ENCODE measurements around the gene ZNF394. TPM values are rescaled to one million over a fixed set of nuclear protein-coding genes. Genes with fewer than 3 reads are reported as not detected.
A peak's percentile ranks its signal among the peaks of the same experiment; 100 is the strongest.
"Not testable (repeated sequence)": the region's sequence is repeated elsewhere in the genome, so short reads cannot be mapped to it uniquely, and the experiment has no call there.

ZNF394 gene
- total RNA-seq, 2 donors from 2014 or later, result 28.2 to 36.5 TPM

DNA sequence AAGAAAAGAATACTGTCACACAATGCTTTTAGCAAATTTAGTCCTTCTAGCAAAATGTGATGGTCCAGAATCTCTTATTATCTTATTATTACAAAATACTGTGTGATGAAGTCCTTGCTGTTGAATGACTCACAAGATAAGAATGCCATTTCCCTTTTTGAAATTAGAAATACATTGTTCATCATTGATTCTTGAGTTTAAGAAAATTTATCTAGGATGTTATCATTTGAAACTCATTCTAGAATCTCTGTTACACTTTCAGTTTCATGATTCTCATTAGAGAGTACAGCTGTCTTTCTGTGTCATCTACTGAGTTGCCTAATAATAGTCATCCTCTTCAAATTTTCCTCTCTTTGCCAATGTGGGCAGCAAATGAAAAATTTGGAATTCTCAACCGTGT is 14.0 kb upstream of the ZNF394 start:
- Mint-ChIP-seq H3K4me3 (no peak overlapping the region), H3K9me3 (no peaks in the 10 kb centered on the region), H3K4me1 (ENCODE audit: low read depth) (peaks cover 15% of the 10 kb centered on the region), H3K27me3 (ENCODE audit: low read depth) (no peaks in the 10 kb centered on the region), H3K36me3 (ENCODE audit: insufficient read depth in 2 of 2) (peaks cover 4 to 20% of the 10 kb centered on the region in 2 donors), H3K27ac (no peak overlapping the region)
- no peak for DNase-seq
- ATAC-seq (replicated peaks in 1 of 2), result no peak

- Mint-ChIP-seq H3K4me1 (ENCODE audit: low read depth) (peaks cover 42% of the 10 kb centered on the region), H3K27me3 (ENCODE audit: low read depth) (no peaks in the 10 kb centered on the region), H3K27ac (peak overlapping the region; percentile 86), H3K4me3 (peak overlapping the region; percentile 84 to 93), H3K36me3 (ENCODE audit: insufficient read depth in 2 of 2) (peaks cover 4 to 10% of the 10 kb centered on the region in 2 donors), H3K9me3 (peaks cover 0 to 1% of the 10 kb centered on the region in 2 donors)
- no peak for DNase-seq
- ATAC-seq (replicated peaks in 1 of 2), result peak in 1 of 2 donors; percentile 0
Measured at GRCh38 chr7:99505324-99505662, 5.2 kb upstream of the ZNF394 start.

DNA sequence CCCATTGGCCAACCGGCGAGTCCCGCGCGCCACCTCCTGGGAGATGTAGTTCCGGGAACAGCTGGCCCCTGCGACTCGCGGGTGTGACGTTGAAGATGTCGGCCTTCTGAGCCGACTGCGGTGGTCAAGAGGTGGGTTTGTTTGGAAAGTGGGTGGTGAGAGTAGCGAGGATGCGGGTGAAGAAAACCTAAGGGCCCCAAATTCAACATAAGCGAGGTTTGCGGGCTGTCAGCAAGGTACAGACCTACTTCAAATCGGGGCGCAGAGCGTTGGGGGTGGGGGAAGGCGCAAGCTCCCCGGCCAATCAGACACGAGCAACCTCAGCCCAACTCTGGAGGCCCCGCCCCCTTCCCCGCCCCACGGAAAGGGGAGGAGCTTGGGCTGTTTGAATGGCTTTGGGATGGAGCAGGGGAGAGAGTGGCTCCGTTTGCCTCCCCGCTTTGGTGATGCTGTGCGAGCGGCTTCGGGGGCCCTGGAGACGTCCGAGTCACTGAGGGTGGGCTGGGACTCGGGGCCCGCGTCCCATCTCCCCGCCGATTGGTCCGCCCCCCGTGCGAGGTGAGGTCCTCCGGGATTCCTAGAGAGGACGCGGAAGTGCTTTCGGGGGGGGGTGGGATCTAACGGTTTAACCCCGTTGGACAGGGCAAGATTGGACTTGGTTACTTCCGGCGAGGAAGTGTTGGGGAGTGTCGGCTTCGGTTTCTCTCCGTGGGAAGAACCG is 4.7 kb upstream of the ZNF394 start, which contains the start of gene ZKSCAN5:
ZKSCAN5 (plus strand) TSS at position 60 of the 721 bp plus-strand sequence. CDS start 1,383 bp downstream, outside the sequence.
- H3K9me3 Mint-ChIP-seq, result peaks cover 0 to 1% of the 10 kb centered on the region in 2 donors
- peak within 1 kb of the TSS; percentile 84 to 93 for H3K4me3 Mint-ChIP-seq
- peak within 1 kb of the TSS; percentile 96 for H3K27ac Mint-ChIP-seq
- peaks cover 5 to 13% of the 10 kb centered on the region in 2 donors for H3K36me3 Mint-ChIP-seq (ENCODE audit: insufficient read depth in 2 of 2)
- peaks cover 42% of the 10 kb centered on the region for H3K4me1 Mint-ChIP-seq (ENCODE audit: low read depth)
- ATAC-seq (replicated peaks in 1 of 2), result peak; percentile 82 to 86
- no peaks in the 10 kb centered on the region for H3K27me3 Mint-ChIP-seq (ENCODE audit: low read depth)
- DNase-seq, result peak; percentile 97 to 99

DNA sequence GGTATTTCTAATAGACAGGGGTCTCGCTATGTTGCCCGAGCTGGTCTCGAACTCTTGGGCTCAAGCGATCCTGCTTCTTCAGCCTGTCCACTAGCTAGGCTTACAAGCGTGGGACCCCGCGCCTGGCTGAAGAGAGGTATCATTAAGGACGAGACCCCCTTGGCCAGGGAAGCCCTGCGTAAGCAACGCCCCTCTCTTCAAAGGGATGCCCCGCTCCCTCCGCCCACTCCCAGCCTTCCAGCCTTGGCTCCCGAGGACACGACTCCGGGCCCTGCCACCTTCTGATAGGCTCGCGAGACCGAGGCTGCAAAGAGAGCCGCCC is 4.2 kb upstream of the ZNF394 start:
- Mint-ChIP-seq H3K27me3 (ENCODE audit: low read depth) (no peaks in the 10 kb centered on the region), H3K4me1 (ENCODE audit: low read depth) (peaks cover 42% of the 10 kb centered on the region), H3K4me3 (peak overlapping the region; percentile 84 to 93), H3K36me3 (ENCODE audit: insufficient read depth in 2 of 2) (peaks cover 7 to 16% of the 10 kb centered on the region in 2 donors), H3K27ac (peak overlapping the region; percentile 96), H3K9me3 (peaks cover 0 to 1% of the 10 kb centered on the region in 2 donors)
- ATAC-seq (replicated peaks in 1 of 2) (peak in 1 of 2 donors; percentile 84), DNase-seq (no peak)

DNA sequence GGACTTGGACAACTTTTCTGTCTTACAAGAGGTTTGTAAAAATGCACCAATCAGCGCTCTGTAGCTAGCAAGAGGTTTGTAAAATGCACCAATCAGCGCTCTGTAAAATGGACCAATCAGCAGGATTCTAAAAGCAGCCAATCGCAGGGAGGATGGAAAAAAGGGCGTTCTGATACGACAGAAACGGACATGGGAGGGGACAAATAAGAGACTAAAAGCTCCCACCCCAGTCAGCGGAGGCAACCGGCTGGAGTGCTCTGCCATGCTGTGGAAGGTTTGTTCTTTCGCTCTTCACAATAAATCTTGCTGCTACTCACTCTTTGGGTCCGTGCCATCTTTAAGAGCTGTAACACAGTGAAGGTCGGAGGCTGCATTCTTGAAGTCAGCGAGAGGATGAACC is 1.2 kb upstream of the ZNF394 start:
- H3K4me1 Mint-ChIP-seq (ENCODE audit: low read depth), result peaks cover 39% of the 10 kb centered on the region
- not testable (repeated sequence) for DNase-seq; H3K27me3 Mint-ChIP-seq (ENCODE audit: low read depth); ATAC-seq (replicated peaks in 1 of 2); H3K9me3 Mint-ChIP-seq
- peak overlapping the region; percentile 19 for H3K27ac Mint-ChIP-seq
- H3K4me3 Mint-ChIP-seq, result peak overlapping the region; percentile 89 to 99
- H3K36me3 Mint-ChIP-seq (ENCODE audit: insufficient read depth in 2 of 2), result peaks cover 15 to 27% of the 10 kb centered on the region in 2 donors

DNA sequence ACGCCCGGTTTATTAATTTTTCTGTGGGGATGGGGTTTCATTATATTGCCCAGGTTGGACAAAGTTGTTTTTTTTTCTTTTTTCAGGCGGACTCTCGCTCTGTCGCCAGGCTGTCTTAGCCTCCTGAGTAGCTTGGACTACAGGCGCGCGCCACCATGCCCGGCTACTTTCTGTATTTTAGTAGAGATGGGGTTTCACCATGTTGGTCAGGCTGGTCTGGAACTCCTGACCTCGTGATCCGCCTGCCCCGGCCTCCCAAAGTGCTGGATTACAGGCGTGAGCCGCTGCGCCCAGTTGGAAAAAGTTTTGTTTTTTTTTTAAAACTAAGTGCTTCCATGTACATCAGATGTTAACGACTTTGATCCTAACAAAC is 542 bp upstream of the ZNF394 start:
- H3K27me3 Mint-ChIP-seq (ENCODE audit: low read depth), result no peaks in the 10 kb centered on the region
- peaks cover 1 to 3% of the 10 kb centered on the region in 2 donors for H3K9me3 Mint-ChIP-seq
- H3K27ac Mint-ChIP-seq, result peak overlapping the region; percentile 58
- H3K4me3 Mint-ChIP-seq, result peak overlapping the region; percentile 89 to 99
- no peak for ATAC-seq (replicated peaks in 1 of 2)
- peaks cover 17 to 31% of the 10 kb centered on the region in 2 donors for H3K36me3 Mint-ChIP-seq (ENCODE audit: insufficient read depth in 2 of 2)
- no peak for DNase-seq
- peaks cover 36% of the 10 kb centered on the region for H3K4me1 Mint-ChIP-seq (ENCODE audit: low read depth)

DNA sequence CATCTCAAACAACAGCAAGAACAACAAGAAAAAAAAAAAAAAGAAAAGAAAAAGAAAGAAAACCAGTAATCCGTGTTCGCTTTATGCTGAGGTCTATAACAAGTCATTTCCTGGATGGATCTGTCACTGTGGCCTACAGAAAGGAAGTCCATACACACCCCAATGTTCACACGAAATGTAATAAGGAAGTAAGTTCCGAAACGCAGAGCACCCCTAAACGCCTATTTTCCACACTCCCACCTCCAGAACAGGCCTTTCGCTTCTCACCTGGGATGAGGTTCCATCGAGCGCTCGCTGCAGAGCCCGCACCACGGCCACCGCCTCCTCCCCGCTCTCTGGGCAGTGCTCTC is 735 bp downstream of the ZNF394 start:
- Mint-ChIP-seq H3K27me3 (ENCODE audit: low read depth) (no peaks in the 10 kb centered on the region), H3K27ac (peak overlapping the region; percentile 90), H3K4me3 (peak overlapping the region; percentile 89 to 99), H3K9me3 (peaks cover 1 to 4% of the 10 kb centered on the region in 2 donors), H3K36me3 (ENCODE audit: insufficient read depth in 2 of 2) (peaks cover 20 to 42% of the 10 kb centered on the region in 2 donors), H3K4me1 (ENCODE audit: low read depth) (peaks cover 32% of the 10 kb centered on the region)
- ATAC-seq (replicated peaks in 1 of 2) (peak; percentile 42 to 56), DNase-seq (peak; percentile 9 to 10)

DNA sequence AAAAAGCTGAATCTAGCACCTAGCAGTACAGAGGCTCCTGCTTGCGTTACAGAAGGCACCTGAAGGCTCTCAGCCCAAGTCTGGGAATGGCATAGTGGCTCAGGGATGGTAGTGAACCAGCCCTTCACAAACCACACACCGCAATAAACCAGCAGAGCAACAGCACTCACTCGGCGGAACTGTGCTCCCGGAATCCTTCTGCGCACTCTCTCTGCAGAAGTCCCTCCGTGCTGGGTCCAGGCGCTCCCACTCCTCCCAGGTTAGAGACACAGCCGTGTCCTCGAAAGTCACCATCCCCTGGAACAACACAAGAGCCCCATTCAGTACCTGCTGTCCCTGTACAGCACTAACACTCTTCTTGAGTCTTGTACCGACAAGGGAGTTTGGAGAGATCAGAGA is 1.5 kb downstream of the ZNF394 start:
- DNase-seq, result no peak
- no peaks in the 10 kb centered on the region for H3K27me3 Mint-ChIP-seq (ENCODE audit: low read depth)
- peaks cover 32% of the 10 kb centered on the region for H3K4me1 Mint-ChIP-seq (ENCODE audit: low read depth)
- peak overlapping the region; percentile 90 for H3K27ac Mint-ChIP-seq
- no peak for ATAC-seq (replicated peaks in 1 of 2)
- peak overlapping the region; percentile 89 to 99 for H3K4me3 Mint-ChIP-seq
- H3K9me3 Mint-ChIP-seq, result peaks cover 1 to 12% of the 10 kb centered on the region in 2 donors
- H3K36me3 Mint-ChIP-seq (ENCODE audit: insufficient read depth in 2 of 2), result peaks cover 28 to 50% of the 10 kb centered on the region in 2 donors

GRCh38 chr7:99497766-99498545 is 2.1 kb downstream of the ZNF394 start:
- Mint-ChIP-seq H3K36me3 (ENCODE audit: insufficient read depth in 2 of 2) (peaks cover 31 to 56% of the 10 kb centered on the region in 2 donors), H3K4me1 (ENCODE audit: low read depth) (peaks cover 32% of the 10 kb centered on the region), H3K27ac (peak overlapping the region; percentile 90), H3K4me3 (peak overlapping the region; percentile 89 to 99), H3K9me3 (peaks cover 1 to 14% of the 10 kb centered on the region in 2 donors), H3K27me3 (ENCODE audit: low read depth) (no peaks in the 10 kb centered on the region)
- ATAC-seq (replicated peaks in 1 of 2) (no peak), DNase-seq (no peak)

DNA sequence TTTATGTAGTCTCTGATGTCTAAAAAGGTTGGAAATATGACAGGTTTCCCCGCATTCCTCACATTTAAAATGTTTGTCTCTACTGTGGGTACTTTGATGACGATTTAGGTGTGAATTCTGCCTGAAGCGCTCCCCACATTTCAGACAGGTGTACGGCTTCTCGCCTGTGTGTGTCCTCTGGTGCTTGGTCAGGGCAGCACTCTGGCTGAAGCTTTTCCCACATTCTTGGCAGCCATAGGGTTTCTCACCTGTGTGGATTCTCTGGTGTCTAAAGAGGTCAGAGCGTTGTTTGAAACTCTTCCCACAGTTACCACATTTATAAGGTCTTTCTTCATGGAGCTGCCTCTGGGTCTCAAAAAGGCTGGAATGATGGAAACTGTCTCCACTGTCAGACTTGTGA is 6.3 kb downstream of the ZNF394 start:
- Mint-ChIP-seq H3K27ac (no peak overlapping the region), H3K27me3 (ENCODE audit: low read depth) (no peaks in the 10 kb centered on the region), H3K9me3 (peaks cover 2 to 17% of the 10 kb centered on the region in 2 donors), H3K4me3 (no peak overlapping the region), H3K4me1 (ENCODE audit: low read depth) (peaks cover 19% of the 10 kb centered on the region), H3K36me3 (ENCODE audit: insufficient read depth in 2 of 2) (peaks cover 32 to 58% of the 10 kb centered on the region in 2 donors)
- DNase-seq, result no peak
- no peak for ATAC-seq (replicated peaks in 1 of 2)

DNA sequence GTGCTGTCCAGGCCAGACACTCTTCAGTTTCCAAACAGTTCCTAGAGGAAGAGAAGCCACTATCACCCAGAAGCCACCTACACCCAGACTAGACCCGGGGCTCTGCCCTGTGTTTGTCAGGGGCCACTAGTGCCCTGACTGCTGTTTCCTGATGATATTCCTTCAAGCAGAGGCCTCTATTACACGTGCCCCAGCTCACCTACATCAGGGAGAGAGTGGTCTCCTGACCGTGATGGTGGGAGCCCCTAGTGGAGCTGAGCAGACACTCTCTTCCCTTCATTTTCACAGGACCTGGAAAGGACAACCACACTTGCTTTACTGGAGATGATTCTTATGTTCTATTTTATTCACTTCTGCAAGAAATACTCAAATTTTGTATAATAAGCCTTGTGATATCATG is 9.2 kb downstream of the ZNF394 start:
- H3K9me3 Mint-ChIP-seq, result peaks cover 2 to 14% of the 10 kb centered on the region in 2 donors
- H3K4me1 Mint-ChIP-seq (ENCODE audit: low read depth), result no peaks in the 10 kb centered on the region
- H3K4me3 Mint-ChIP-seq, result no peak overlapping the region
- no peaks in the 10 kb centered on the region for H3K27me3 Mint-ChIP-seq (ENCODE audit: low read depth)
- DNase-seq, result no peak
- H3K36me3 Mint-ChIP-seq (ENCODE audit: insufficient read depth in 2 of 2), result peaks cover 22 to 51% of the 10 kb centered on the region in 2 donors
- H3K27ac Mint-ChIP-seq, result no peak overlapping the region
- ATAC-seq (replicated peaks in 1 of 2), result no peak

- Mint-ChIP-seq H3K36me3 (ENCODE audit: insufficient read depth in 2 of 2) (peaks cover 18 to 39% of the 10 kb centered on the region in 2 donors), H3K4me1 (ENCODE audit: low read depth) (no peaks in the 10 kb centered on the region), H3K27ac (peak overlapping the region; percentile 31), H3K4me3 (no peak overlapping the region), H3K27me3 (ENCODE audit: low read depth) (no peaks in the 10 kb centered on the region), H3K9me3 (peaks cover 2 to 12% of the 10 kb centered on the region in 2 donors)
- ATAC-seq (replicated peaks in 1 of 2), result no peak
- DNase-seq, result no peak
Measured at GRCh38 chr7:99489235-99489634, 10.8 kb downstream of the ZNF394 start.

DNA sequence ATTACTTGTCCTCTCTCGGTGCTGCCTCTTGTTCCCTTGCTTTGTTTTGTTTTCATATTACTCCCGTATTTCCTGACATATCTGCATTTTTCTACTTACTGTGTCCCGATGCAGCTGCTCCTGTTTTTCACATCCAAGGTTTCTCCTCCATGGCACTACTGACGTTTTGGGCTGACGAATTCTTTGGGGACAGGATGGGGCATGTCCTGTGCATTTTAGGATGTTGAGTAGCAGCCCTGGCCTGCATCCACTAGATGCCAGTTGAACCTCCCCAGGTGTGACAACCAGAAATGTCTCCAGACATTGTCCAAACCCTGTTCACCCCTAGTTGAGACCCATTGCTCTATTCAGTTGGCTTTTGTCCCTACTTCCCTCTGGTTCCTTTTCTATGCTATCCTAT is 15.0 kb downstream of the ZNF394 start:
- Mint-ChIP-seq H3K9me3 (peaks cover 0 to 2% of the 10 kb centered on the region in 2 donors), H3K27me3 (ENCODE audit: low read depth) (no peaks in the 10 kb centered on the region), H3K4me1 (ENCODE audit: low read depth) (no peaks in the 10 kb centered on the region), H3K27ac (peak overlapping the region; percentile 43), H3K36me3 (ENCODE audit: insufficient read depth in 2 of 2) (peaks cover 2 to 12% of the 10 kb centered on the region in 2 donors), H3K4me3 (no peak overlapping the region)
- no peak for ATAC-seq (replicated peaks in 1 of 2)
- DNase-seq, result no peak
